NCI-H446 treated with DMSO at 0.1 percent for 48 hours (cell line): Measurements from ENCODE around the gene WDFY1.

ENCODE experiments used
- DNase-seq: peaks from one replicate; lab custom pipeline; 2025; lab: John Stamatoyannopoulos, UW

The WDFY1 gene

DNA sequence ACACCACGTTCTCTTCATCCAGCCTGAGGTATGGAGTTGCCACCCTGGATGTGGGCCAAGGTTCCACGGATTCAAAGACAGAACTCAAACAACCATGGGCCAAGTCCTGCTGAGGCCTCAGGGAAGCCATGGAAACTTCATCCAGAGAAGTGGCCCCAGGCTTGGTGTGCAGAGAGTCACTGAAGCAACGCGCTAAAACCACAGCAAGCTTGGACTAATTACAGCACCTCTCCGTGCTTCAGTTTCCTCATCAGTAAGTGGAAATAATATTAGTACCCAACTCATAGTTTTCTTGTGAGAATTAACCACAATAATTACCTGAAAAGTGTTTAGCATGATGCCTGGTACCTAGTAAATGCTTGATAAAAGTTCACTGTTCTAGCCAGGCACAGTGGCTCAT, 88.6 kb downstream of the WDFY1 start:
- no peak for DNase-seq

DNA sequence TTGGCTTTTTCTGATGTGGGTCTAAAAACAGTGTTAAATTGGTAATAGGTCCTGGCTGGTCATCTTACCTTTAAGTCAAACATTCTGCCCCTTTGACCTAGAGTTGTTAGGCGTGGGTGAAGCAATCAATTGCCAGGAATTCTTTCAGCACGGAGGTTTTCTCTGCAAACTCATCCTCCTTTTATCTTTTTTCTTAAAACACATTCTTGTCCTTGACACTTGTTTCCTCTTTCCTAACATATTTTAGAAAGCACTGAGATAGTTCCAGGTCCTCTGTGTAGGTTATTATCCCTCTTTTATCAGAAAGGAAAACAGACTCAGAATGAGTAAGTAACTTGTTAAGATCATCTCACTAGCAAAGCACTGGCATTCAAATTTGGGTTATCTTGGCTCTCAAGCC, 89.1 kb downstream of the WDFY1 start:
- DNase-seq, result no peak

DNA sequence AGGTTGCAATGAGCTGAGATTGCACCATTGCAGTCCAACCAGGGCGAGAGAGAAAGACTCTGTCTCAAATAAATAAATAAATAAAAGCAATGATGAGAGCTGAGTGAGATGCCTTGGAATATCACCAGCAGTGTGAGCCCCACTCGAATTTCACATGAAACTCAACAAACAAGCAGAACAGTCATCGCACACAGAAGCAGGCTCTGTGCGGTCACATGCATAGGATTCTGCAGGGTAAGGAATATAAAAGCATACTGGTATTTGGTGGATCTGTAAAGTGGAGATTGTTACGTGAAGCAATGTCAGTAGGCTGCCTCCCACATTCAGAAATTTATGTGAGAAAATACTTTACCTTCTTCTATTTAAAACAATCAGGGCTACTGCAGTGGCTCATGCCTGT, 89.7 kb downstream of the WDFY1 start:
- DNase-seq, result no peak

DNA sequence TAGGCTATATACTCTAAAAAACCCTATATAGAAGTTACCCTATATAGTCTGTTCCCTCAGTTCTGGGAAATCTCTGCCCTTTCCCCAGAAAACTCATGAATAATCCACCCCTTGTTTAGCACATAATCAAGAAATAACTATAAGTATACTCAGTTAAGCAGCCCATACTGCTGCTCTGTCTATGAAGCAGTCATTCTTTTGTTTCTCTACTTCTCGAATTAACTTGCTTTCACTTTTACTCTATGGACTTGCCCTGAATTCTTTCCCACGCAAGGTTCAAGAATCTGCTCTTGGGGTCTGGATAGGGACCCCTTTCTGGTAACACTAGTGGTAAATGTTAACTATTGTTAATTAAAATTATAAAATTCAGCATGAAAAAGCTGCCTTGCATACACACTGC, 90.4 kb downstream of the WDFY1 start:
- no peak for DNase-seq

DNA sequence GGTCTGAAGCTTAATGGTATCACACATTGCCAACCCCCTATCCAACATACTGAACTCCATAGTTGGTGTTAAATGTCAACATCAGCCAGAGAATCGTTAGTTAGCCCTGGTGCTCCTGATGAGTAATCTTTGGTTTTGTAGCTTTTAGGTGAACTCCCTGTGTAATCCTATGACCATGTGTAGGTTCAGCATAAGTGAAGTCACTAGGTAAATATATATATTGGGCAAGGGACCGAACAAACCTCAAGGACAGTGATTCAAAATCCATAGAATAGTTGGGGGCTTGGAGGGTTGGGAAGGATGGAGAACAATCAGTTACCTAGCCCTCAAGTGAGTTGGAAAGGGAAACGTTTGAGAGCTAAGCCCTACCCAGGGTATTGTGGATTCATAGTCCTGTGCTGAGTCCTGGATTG, 91.7 kb downstream of the WDFY1 start:
- DNase-seq, result no peak

DNA sequence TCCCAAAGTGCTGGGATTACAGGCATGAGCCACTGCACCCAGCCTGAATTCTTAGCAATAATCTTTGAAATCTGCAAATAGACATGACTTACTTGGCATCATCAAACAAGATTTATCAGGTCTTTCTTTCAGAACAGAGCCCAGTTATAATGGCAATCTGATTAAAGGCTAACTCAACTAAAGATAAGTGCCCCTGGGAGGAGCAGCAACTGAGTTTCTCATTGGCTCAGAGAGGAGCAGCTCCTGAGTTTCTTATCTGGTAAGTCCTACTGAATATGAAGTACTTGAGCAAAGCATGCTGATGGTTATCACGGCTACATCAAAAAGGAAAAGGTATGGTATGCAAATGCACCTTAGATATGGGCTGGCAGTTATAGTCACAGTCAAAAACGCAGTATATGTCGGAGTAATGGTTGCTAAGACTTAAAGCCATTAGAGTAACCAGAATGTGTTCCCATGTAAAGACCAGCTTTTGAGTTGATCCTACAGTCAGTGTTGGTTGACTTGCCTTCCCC, 92.8 kb downstream of the WDFY1 start:
- no peak for DNase-seq

DNA sequence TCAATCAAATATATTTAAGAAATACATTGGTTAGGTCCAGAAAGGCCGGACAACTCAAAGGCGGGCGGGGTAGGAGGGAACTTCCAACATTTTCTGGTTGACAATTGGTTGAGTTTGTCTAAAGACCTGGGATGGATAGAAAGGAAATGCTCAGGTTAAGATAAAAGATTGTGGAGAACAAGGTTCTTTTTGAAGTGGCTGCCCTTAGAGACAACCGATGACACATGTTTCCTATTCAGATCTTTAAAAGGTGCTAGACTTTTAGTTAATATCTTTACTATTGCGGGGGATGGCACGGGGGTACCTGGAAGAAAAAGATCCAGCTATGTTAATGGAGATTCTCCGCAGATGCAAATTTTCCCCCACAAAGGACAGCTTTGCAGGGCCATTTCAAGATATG, 97.7 kb downstream of the WDFY1 start:
- no peak for DNase-seq

DNA sequence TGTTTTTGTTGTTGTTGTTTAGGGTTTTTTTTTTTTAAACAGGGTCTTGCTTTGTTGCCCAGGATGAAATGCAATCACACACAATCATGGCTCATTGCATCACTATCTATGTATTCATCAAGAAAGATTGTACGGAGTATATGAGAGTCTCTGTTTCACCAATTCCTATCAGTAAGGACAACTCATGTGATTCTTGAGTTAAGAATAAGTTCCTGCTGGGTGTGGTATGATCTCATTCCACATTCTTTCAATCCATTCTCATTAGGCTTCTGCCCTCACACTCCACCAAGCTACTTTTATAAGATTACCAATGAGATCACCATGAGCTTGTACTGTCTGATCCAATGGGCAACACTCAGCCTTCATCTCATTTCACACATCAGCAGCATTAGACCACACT, 98.6 kb downstream of the WDFY1 start:
- no peak for DNase-seq

DNA sequence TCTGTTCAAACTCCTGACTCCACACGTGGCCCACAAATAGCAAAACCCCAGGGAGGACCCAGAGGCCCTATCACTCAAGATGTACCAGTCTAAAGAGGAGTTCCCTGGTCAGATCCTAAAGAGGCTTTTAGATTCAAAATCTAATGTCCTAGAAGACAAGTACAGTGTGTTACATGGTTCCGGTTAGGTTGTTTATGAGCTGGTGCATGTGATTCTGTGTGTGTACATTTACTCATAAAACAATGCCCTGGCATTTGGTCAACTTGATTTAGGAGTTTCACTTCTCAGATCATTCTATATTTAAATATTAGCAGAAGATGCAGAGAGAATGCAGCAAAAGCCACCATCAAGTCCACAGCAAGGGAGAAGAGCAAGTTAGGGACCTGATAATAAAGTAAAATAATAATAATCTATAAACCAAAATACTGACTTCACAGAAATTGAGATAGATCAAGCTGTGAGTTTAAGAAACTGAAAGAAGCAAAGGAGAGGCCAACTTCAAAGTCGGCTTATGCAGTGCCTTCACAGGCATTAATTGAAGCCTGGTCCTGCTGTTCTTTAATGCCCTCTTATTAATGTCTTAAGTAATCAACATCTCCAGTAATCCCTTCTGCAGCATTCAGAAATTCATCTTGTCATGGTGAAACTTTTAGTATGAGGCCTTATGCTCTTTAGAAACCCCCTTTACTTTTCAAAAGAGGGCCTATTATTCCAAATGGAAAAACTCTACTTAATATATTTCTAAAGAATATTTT, 103.5 kb downstream of the WDFY1 start:
- no peak for DNase-seq

DNA sequence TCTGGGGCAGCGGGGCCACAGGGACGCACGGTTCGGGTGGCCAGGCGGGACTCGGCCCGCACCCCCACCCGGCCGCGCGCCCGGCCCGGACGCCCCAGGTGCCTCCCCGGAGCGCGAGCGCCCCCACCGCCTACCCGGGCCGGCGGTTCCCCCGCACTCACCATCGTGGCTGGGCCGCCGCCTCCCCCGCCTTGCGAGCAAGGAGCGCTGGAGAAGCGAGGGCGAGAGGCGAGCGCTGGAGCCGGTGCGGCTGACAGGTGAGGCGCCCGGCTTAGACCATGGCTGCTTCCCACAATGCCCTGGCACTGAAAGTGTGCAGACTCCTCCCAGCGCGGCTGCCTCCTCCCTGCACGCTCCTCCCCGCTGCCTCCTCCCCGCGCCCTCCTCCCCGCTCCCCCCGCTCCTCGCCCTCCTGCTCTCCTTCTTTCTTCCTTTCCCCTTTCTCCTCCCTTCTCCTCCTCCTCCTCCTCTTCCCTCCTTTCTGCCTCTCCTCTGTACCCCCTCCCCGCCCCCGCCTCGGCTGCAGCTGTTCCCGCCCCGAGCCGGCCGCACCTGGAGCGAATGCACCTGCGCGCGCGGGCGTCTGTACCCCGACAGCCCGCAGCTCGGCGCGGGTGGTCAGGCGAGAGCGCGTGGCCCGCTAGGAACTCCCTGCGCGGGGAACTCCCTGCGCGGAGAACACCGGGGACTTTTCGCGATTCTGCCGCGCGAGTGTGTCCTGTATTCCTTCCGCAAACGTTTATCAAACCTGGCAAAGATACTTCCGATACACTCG, 107.7 kb downstream of the WDFY1 start, which contains the start of gene AP1S3:
TSS of gene AP1S3 (minus strand) at position 296 of the 775 bp plus-strand sequence. CDS start at position 164, 132 bp downstream.
- peak; percentile 19 for DNase-seq

DNA sequence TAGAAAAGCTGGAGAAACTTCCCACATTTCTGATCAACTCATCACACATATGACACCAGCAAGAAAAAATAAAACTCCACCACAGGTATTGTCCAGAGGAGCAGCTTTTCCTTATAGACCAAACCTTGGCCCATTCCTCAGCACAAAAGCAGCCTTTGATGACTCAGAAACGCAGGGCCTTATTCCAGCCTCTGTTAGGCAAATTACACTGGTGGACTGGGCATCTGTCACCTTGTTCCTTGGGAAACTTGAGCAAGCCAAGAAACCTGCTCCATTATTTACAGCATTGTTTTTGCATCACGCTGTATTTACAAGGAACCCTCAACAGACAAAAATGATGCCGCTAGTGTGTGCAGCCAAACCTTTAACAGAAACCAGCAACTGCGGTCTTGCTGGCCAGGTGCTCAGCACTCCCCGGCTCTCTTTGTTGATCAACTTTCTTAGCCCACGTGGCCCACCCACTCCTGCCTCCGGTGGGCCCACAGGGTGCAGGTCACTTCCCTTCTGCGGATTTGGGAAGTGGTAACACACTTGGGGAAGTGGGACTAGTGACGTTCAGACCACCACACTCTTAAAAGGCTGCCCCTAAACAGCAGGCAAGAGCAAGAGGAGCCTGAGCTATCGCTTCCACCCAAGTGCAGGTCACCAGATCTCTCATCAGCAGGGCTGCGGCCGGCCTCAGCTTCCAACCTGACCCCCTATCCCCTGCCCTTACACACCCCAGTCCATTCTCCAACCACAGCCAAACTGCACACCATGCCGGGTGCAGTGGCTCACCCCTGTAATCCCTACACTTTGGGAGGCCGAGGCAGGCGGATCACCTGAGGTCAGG, 109.2 kb downstream of the WDFY1 start:
- DNase-seq, result peak; percentile 18

DNA sequence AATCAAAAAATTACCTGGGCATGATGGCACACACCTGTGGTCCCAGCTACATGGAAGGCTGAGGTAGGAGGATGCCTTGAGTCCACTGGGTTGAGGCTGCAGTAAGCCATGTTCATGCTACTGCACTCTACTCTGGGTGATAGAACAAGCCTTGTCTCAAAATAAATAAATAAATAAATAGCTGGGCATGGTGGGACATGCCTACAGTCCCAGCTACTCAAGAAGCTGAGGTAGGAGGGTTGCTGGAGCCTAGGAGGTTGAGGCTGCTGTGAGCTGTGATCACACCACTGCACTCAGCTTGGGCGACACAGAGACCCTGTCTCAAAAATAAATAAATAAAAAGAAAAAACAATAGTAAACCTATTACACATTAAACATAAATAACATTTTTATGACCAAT, 110.7 kb downstream of the WDFY1 start:
- DNase-seq, result no peak

DNA sequence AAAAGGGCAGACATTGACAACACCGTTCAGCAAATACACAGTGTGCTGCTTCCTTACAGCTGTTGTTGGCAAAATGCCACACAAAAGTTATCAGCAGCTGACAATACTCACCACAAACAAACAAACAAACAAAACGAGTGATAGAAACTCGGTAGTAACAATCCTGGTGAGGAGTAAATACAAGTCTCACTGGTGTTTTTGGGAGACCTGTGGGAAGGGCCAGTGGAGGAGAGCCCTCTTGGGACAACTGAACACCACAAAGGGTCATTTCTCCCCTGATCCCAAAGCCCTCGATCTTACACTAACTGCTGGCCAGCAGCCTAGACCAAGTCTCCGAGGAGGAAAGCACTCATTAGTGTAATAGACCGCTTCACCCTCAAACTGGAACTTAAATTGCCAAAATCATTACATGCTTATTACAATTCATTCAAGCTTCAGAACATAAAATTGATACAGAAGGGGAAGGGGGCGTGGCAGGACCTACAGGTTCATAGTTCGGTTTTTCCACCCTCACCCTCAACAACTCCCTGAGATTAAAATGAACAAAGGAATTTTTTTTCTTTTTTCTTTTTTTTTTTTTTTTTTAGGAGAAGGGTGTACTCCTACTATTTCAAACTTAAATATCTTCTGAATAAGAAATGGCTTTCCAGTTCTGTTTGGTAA, 112.8 kb downstream of the WDFY1 start:
- no peak for DNase-seq

DNA sequence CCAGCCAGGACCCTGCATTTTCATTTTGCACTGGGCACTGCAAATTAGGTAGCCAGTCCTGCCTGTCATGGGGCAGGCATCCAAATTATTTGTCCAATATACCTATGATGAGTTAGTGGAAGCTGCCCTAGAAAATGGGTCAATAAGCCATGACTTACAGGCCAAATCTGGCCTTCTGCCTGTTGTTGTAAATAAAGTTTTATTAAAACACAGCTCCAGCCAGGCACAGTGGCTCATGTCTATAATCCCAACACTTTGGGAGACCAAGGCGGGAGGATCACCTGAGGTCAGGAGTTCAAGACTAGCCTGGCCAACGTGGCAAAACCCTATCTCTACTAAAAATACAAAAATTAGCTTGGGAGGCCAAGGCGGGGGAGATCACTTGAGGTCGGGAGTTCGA, 116.0 kb downstream of the WDFY1 start:
- no peak for DNase-seq

DNA sequence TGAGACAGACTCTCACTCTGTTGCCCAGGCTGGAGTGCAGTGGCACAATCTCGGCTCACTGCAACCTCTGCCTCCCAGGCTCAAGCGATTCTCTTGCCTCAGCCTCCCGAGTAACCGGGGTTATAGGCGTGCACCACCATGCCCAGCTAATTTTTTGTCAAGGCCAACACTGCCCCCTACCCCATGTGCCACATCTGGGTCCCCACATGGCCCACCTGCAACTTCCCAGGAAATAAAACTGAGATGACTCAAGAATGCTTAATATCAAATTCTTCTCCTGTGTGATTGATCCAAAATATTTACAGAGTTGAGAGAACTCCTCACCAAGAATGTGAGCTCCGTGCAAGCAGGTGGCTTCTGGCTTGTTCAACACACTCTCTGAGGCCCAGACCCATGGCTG, 116.8 kb downstream of the WDFY1 start:
- DNase-seq, result no peak

DNA sequence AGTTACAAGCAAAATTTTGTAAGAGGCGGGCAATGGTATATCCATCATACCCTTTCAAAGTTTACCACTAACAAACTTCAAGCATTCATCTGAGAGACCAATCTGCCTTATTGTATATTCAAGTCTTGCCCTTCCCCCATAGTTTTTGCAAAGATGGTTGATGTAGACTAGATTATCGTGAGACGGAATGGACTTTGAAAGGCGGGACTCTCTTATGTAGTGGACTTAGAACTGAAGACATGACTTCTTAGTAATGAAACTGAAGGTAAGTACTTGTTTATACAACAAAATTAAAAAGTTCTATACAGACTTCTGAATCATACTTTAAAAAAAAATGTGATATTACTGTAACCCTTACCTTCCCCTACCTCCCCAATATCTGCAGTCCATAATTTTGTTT, 118.1 kb downstream of the WDFY1 start:
- DNase-seq, result no peak
